Heart left ventricle (tissue), 16 donors: ENCODE measurements around the gene NAA80. TPM values are rescaled to one million over a fixed set of nuclear protein-coding genes. Genes with fewer than 3 reads are reported as not detected.
A peak's percentile ranks its signal among the peaks of the same experiment; 100 is the strongest.

Source experiments
- ATAC-seq, 4 donors: fragments of 200-7000 bp; cut with Tn5 transposase; one replicate each; pipeline ENCODE4 v1.9.1; 2020 to 2022; ENCODE audit warnings: moderate library complexity in 4 of 4, mild to moderate bottlenecking in 3 of 4, moderate number of reproducible peaks in 1 of 4
- DNase-seq, 5 donors: peaks; one replicate each; pipeline ENCODE4 v3.0.0-alpha.2; 2020
- H3K27ac ChIP-seq, 12 donors: fragments of 200-600 bp; sonication (generic) in 4 of 12; one replicate each; pipeline versions ENCODE4 v1.5.0 to v1.8.0; 2016 to 2022; ENCODE audit warnings: mild to moderate bottlenecking in 2 of 12
- H3K27me3 ChIP-seq, 9 donors: fragments of 200-600 bp; sonication (generic) in 2 of 9; one replicate each; pipeline versions ENCODE4 v1.5.1 to v1.8.0; 2016 to 2022; ENCODE audit warnings: mild to moderate bottlenecking in 3 of 9
- H3K36me3 ChIP-seq, 9 donors: fragments of 200-600 bp; sonication (generic) in 2 of 9; one replicate each; pipeline versions ENCODE4 v1.5.0 to v1.8.0; 2018 to 2022; ENCODE audit warnings: mild to moderate bottlenecking in 2 of 9
- H3K4me1 ChIP-seq, 12 donors: fragments of 200-600 bp; sonication (generic) in 4 of 12; one replicate each; pipeline versions ENCODE4 v1.5.0 to v1.8.0; 2016 to 2022; ENCODE audit warnings: mild to moderate bottlenecking in 3 of 12
- H3K4me3 ChIP-seq, 12 donors: fragments of 200-600 bp; sonication (generic) in 4 of 12; one replicate each; pipeline versions ENCODE4 v1.5.0 to v1.8.0; 2017 to 2022; ENCODE audit warnings: mild to moderate bottlenecking in 9 of 12, moderate library complexity in 4 of 12
- H3K9me3 ChIP-seq, 12 donors: fragments of 200-600 bp; sonication (generic) in 4 of 12; one replicate each; pipeline versions ENCODE4 v1.5.0 to v1.8.0; 2016 to 2022; ENCODE audit warnings: mild to moderate bottlenecking in 1 of 12
- POLR2A ChIP-seq, 2 donors: fragments of 450-650 bp; IDR thresholded peaks; one replicate each; pipeline ENCODE4 v1.6.1; 2017; ENCODE audit warnings: antibody characterized with exemption in 2 of 2, mild to moderate bottlenecking in 2 of 2, moderate library complexity in 2 of 2
- WGBS, 4 donors: extraction: QIAGEN DNeasy Blood & Tissue Kit in 2 of 4; methylation state at CpG; one replicate each; pipeline versions ENCODE4 v1.1.5 to v1.1.7; 2013 to 2018; 5-methylcytosine and 5-hydroxymethylcytosine counted together
- intact Hi-C, 10 donors: fragments of 100-400 bp; cut with DNase I; formaldehyde crosslinking; loops; one replicate each; pipeline versions ENCODE4 v1.11.1 to v1.14.2; 2022
- polyA plus RNA-seq, 2 donors: library from polyadenylated mRNA; stranded (reverse); fragments of 200-250 nt; gene quantifications; one replicate each; pipeline ENCODE4 v1.2.3, GENCODE V29; 2013
- total RNA-seq, 9 donors: library from RNA; depleted of rRNA in 2 of 9; stranded (reverse); fragments of >200 nt in 2 of 9; fragmentation: NEBNext Ultra II Directional in 3 of 9; extraction: Animal tissue kit (Norgen Biotek cat#: 25700) in 3 of 9; gene quantifications; one replicate each; pipeline versions ENCODE4 v1.1.0 to v1.2.4, GENCODE V29; 2016 to 2023
- TF ChIP-seq, protein P1 (sequence below), 12 donors: fragments of 200-600 bp; sonication (generic) in 4 of 12; IDR thresholded peaks; one replicate each; pipeline versions ENCODE4 v1.5.0 to v1.8.0; 2018 to 2022; ENCODE audit warnings: antibody characterized with exemption in 12 of 12, mild to moderate bottlenecking in 5 of 12
- donor health status: ischemic (EF 13 %, LVEDD 7.1; RV severe dilation, severe dysfunction).
- donor health status: healthy with polysubstance abuse.
- donor health status: DM: no; HTN: yes; CAD: no.
- donor health status: DM: no; HTN: no; CAD: no.
- donor health status: ischemic (EF 25% LVEDD 6.9; RV normal size, moderate dysfunction).
- donor health status: ischemic (EF 25% LVEDD 5.7; RV mildly dilated, moderate dysfunction).
- donor health status: healthy.
- donor health status: DM: yes; HTN: yes; CAD: no.
- donor health status: ischemic (EF 35%, LVEDD 5.7; RV mildly dilated, moderate dysfunction).
- donor health status: nonischemic (EF 11% LVEDD 7.7; RV severe dilation, severe dysfunction).
- donor health status: DM: yes; HTN: yes; CAD: no.
- donor health status: PGD.
- donor health status: ischemic (EF 29% LVEDD 5.4; RV normal size, mild dysfunction).
- donor health status: nonischemic (EF 23%, LVEDD 6.1; RV moderate dilation, normal function).

The NAA80 gene
- total and polyA plus RNA-seq, 11 donors = 5.0 to 13.9 (median 9.8) TPM

DNA sequence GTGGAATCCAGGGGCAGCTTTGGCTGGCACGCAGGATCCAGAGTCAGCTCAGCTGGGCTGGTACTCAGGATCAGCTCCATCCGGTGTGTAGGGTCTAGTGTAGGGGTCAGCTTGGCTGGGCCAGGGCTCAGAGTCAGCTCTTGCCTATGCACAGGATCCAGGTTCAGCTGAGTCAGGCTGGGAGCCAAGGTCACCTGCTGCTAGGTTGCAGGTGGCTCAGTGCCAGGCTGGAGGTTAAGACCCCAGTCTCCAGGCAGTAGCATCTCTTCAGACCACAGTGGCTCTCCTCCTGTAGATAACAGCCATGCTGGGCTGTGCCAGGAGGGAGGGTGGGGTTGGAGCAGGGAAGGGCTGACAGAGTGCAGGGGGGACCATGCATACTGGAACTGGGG lies 1.8 kb downstream of the NAA80 start:
- ATAC-seq (no peak), DNase-seq (peak in 1 of 5 donors; percentile 11)
- Histone ChIP-seq H3K4me1 (peaks cover 11 to 55% (median 43%) of the 10 kb centered on the region in 12 donors), H3K9me3 (no peaks in the 10 kb centered on the region), H3K27ac (peak overlapping the region in 1 of 12 donors; percentile 75), H3K36me3 (peaks cover 0 to 15% (median 0%) of the 10 kb centered on the region in 9 donors), H3K4me3 (no peak overlapping the region), H3K27me3 (no peaks in the 10 kb centered on the region)
- WGBS, 4 donors = 81 to 95% (median 86%) methylated on average over 2 of the region's 2 CpGs
- TF ChIP-seq, protein P1, sequence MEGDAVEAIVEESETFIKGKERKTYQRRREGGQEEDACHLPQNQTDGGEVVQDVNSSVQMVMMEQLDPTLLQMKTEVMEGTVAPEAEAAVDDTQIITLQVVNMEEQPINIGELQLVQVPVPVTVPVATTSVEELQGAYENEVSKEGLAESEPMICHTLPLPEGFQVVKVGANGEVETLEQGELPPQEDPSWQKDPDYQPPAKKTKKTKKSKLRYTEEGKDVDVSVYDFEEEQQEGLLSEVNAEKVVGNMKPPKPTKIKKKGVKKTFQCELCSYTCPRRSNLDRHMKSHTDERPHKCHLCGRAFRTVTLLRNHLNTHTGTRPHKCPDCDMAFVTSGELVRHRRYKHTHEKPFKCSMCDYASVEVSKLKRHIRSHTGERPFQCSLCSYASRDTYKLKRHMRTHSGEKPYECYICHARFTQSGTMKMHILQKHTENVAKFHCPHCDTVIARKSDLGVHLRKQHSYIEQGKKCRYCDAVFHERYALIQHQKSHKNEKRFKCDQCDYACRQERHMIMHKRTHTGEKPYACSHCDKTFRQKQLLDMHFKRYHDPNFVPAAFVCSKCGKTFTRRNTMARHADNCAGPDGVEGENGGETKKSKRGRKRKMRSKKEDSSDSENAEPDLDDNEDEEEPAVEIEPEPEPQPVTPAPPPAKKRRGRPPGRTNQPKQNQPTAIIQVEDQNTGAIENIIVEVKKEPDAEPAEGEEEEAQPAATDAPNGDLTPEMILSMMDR (IDR thresholded peaks at IDR 0.05) = no peak
- no peak for TF ChIP-seq POLR2A (IDR thresholded peaks at IDR 0.05)
- intact Hi-C loops = loop anchor here in 1 of 10 donors (10.0 kb wide), 1 partner anchor 363 kb away; no protein-coding TSS in a partner anchor

DNA sequence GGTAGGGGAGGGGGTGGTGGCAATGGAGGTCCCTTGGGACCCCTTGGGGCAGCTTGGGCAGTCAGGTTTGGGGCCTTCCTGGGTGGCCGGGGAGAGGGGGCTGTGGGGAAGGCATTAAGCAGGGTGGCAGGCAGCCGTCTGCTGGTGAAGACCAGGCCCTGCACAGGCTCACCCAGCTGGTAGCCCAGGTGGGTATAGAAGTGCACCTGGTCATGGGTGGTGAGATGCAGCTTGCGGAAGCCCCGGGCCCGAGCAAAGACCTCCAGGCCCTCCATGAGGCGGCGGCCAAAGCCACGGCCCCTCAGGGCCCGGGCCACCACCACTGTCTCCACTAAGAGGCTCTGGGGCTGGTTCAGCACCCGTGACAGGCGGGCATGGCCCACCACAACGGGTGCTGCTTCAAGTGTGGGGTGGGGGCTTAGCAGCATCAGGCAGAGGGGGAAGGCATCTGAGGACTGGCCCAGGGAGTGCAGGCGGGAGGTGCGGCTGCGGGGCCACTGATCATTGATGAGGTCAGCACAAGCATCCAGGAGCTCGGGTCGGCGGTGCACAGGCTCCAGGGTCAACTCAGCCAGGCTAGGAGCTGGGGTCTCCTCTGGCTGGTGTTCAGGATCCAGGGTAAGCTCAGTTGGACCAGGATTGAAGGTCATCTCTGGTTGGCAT lies 2.4 kb downstream of the NAA80 start:
- intact Hi-C loops = loop anchor here in 1 of 10 donors (10.0 kb wide), 1 partner anchor 362 kb away; no protein-coding TSS in a partner anchor
- H3K4me3 ChIP-seq = no peak overlapping the region
- H3K9me3 ChIP-seq = no peaks in the 10 kb centered on the region
- no peak for TF ChIP-seq POLR2A (IDR thresholded peaks at IDR 0.05)
- TF ChIP-seq, protein P1 (IDR thresholded peaks at IDR 0.05) = no peak
- DNase-seq (peak in 2 of 5 donors; percentile 9 to 55), ATAC-seq (no peak)
- H3K27ac ChIP-seq = no peak overlapping the region
- H3K27me3 ChIP-seq = no peaks in the 10 kb centered on the region
- peaks cover 11 to 50% (median 38%) of the 10 kb centered on the region in 12 donors for H3K4me1 ChIP-seq
- WGBS, 4 donors = 91 to 96% (median 94%) methylated on average over 17 to 18 of the region's 18 CpGs
- H3K36me3 ChIP-seq = peaks cover 0 to 9% (median 0%) of the 10 kb centered on the region in 9 donors

DNA sequence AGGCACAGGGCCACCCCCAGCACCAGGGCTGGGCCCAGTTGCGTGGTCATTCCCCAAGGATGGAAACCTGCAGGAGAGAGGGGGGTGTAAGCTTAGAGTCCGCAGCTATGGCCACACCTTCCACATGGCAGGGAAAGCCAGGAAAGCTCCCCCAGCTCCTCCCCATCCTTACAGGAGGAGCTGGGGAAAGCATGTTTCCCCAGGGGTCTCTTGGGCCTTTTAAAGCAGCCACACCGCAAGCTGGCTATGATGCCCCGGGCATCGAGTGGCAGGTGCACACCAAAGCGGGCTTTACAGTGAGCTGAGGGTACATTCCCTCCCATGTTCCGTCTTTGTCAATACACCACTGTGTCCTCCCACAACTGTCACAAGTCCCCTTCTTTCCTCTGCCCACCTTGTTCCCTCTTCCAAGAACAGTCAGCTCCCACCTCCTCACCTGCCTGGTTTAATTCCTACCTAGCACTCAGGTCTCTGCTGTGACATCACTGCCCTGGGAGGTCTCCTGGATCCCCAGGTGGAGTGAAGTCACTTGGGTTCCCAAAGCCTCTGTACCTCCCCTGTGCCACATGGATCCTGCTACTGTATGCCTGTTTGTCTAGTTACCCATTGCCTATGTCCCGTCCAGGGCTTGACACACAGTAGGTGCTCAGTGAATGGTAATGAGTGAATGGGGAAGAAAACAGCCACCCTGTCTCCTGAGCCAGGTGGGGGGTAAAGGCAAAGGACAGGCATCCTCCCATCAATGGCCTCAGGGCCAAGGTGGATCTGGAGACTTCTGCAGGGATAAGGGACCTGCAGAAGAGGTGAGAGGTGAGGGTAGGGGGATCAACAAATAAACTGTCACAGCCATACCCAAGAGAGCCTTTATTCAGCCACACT lies 3.4 kb downstream of the NAA80 start:
- no peaks in the 10 kb centered on the region for H3K9me3 ChIP-seq
- ATAC-seq = no peak
- H3K27ac ChIP-seq = no peak overlapping the region
- WGBS, 4 donors = 84 to 93% (median 87%) methylated on average over 6 to 8 of the region's 8 CpGs
- H3K4me3 ChIP-seq = no peak overlapping the region
- peaks cover 0 to 8% (median 0%) of the 10 kb centered on the region in 9 donors for H3K36me3 ChIP-seq
- no peak for DNase-seq
- peaks cover 13 to 50% (median 42%) of the 10 kb centered on the region in 12 donors for H3K4me1 ChIP-seq
- intact Hi-C loops = loop anchor here in 1 of 10 donors (10.0 kb wide), 1 partner anchor 361 kb away; no protein-coding TSS in a partner anchor
- TF ChIP-seq POLR2A (IDR thresholded peaks at IDR 0.05) = no peak
- TF ChIP-seq, protein P1 (IDR thresholded peaks at IDR 0.05) = no peak
- H3K27me3 ChIP-seq = no peaks in the 10 kb centered on the region
